ENCODE measurements around the gene CACNA1B. TPM values are rescaled to one million over a fixed set of nuclear protein-coding genes. Genes with fewer than 3 reads are reported as not detected.

The CACNA1B gene
- total RNA-seq, 6 experiments from 2014 or later: not detected

DNA sequence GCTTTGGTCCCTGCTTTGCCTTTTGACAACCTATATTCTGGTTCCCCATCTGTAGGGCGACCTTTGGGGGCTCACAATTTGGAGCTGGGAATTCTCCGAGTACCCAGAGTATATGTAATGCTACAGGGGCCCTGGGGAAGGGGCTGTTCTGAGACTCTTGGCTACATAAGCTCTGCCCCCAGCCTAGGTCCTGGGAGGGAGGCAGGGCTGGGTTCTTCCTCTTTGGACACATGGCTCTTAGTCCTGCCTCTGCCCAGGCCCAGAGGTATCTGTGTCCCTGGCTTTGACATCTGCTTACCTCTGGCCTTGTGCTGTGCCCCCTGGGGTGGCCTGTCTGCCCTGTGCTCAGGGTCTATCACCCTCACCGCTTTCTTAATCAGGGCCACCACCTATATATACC, 181.6 kb downstream of the CACNA1B start:
- Mint-ChIP-seq H3K36me3 (ENCODE audit: low read depth) (no peaks in the 10 kb centered on the region), H3K9me3 (peaks cover 61% of the 10 kb centered on the region), H3K4me1 (ENCODE audit: low read depth) (no peaks in the 10 kb centered on the region), H3K27ac (no peak overlapping the region), H3K27me3 (ENCODE audit: insufficient read depth) (peaks cover 3% of the 10 kb centered on the region), H3K4me3 (no peak overlapping the region)
- TF ChIP-seq, protein P1, sequence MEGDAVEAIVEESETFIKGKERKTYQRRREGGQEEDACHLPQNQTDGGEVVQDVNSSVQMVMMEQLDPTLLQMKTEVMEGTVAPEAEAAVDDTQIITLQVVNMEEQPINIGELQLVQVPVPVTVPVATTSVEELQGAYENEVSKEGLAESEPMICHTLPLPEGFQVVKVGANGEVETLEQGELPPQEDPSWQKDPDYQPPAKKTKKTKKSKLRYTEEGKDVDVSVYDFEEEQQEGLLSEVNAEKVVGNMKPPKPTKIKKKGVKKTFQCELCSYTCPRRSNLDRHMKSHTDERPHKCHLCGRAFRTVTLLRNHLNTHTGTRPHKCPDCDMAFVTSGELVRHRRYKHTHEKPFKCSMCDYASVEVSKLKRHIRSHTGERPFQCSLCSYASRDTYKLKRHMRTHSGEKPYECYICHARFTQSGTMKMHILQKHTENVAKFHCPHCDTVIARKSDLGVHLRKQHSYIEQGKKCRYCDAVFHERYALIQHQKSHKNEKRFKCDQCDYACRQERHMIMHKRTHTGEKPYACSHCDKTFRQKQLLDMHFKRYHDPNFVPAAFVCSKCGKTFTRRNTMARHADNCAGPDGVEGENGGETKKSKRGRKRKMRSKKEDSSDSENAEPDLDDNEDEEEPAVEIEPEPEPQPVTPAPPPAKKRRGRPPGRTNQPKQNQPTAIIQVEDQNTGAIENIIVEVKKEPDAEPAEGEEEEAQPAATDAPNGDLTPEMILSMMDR (IDR thresholded peaks at IDR 0.05): no peak
- no peak for DNase-seq

GRCh38 chr9:138060365-138060764, 182.8 kb downstream of the CACNA1B start:
- no peak overlapping the region for H3K4me3 Mint-ChIP-seq
- peaks cover 61% of the 10 kb centered on the region for H3K9me3 Mint-ChIP-seq
- no peak for DNase-seq
- no peak overlapping the region for H3K27ac Mint-ChIP-seq
- TF ChIP-seq, protein P1 (IDR thresholded peaks at IDR 0.05): no peak
- H3K4me1 Mint-ChIP-seq (ENCODE audit: low read depth): no peaks in the 10 kb centered on the region
- H3K27me3 Mint-ChIP-seq (ENCODE audit: insufficient read depth): peaks cover 5% of the 10 kb centered on the region
- no peaks in the 10 kb centered on the region for H3K36me3 Mint-ChIP-seq (ENCODE audit: low read depth)

DNA sequence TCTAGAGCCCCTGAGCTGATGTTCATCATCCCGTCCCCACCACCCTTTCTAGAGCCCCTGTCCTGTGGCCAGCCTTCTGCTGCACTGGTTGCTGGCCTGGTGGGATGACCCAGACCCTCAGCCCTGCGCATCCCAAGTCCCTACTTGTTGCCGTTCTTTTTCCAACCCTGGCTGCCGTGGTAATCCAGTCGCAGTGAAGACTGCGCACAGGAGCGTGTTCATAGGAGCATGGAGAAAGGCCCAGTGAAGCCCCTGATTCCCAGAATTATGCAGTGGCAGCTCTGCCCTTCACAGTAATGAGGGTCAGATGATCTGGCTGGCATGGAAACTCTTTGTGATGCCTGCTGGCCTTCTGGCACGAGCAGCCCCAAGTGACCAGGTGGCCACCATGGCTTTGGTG, 183.3 kb downstream of the CACNA1B start:
- no peak for DNase-seq
- Mint-ChIP-seq H3K4me3 (no peak overlapping the region), H3K4me1 (ENCODE audit: low read depth) (no peaks in the 10 kb centered on the region), H3K27ac (no peak overlapping the region), H3K27me3 (ENCODE audit: insufficient read depth) (peaks cover 5% of the 10 kb centered on the region), H3K36me3 (ENCODE audit: low read depth) (no peaks in the 10 kb centered on the region), H3K9me3 (peaks cover 66% of the 10 kb centered on the region)
- TF ChIP-seq, protein P1 (IDR thresholded peaks at IDR 0.05): no peak

DNA sequence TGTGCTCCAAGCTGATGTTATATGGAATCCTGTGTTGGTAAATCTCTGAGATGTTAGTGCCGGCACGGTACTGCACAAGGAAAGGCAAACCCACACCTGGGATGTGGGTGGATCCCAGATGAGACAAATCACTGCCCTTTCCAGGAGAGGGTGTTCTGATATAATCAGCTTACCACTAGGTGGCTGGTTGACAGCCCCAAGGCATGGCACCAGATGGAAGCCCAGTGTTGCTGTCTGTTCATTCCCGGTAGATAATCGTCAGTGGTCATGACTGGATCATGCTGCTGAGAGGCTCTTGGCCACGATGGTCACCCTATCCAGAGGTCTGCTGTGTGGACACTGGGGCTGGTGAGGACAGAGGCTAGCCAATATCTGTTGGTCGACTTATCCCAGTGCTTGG, 184.0 kb downstream of the CACNA1B start:
- Mint-ChIP-seq H3K4me3 (no peak overlapping the region), H3K27me3 (ENCODE audit: insufficient read depth) (peaks cover 4% of the 10 kb centered on the region; the same call in 1 of the 2 replicates), H3K4me1 (ENCODE audit: low read depth) (no peaks in the 10 kb centered on the region), H3K36me3 (ENCODE audit: low read depth) (no peaks in the 10 kb centered on the region), H3K9me3 (peaks cover 66% of the 10 kb centered on the region), H3K27ac (no peak overlapping the region)
- TF ChIP-seq, protein P1 (IDR thresholded peaks at IDR 0.05): no peak
- DNase-seq: no peak

DNA sequence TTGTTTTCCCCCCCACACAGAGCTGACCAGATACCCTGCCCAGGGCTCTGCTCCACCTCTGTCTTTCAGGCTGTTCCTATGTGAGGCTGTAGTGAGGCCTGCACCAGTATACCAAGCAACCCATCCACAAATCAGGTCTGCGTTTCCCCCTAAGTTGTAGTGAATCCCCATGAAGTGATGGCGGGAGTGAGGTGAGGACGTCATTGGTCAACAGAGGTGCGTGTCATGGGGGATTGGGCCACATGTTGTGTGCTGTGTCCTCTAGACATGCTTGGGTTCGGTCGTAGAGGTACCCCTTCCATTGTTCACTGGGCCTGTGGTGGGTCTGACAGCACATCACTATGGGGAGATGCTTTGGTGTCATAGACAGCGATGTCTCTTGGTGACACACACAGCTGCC, 184.6 kb downstream of the CACNA1B start:
- no peaks in the 10 kb centered on the region for H3K4me1 Mint-ChIP-seq (ENCODE audit: low read depth)
- no peaks in the 10 kb centered on the region for H3K36me3 Mint-ChIP-seq (ENCODE audit: low read depth)
- H3K27me3 Mint-ChIP-seq (ENCODE audit: insufficient read depth): peaks cover 4% of the 10 kb centered on the region; the same call in 1 of the 2 replicates
- peaks cover 65% of the 10 kb centered on the region for H3K9me3 Mint-ChIP-seq
- H3K4me3 Mint-ChIP-seq: no peak overlapping the region
- TF ChIP-seq, protein P1 (IDR thresholded peaks at IDR 0.05): no peak
- no peak for DNase-seq
- no peak overlapping the region for H3K27ac Mint-ChIP-seq

- no peak for DNase-seq
- Mint-ChIP-seq H3K27me3 (ENCODE audit: insufficient read depth) (peaks cover 4% of the 10 kb centered on the region; the same call in 1 of the 2 replicates), H3K4me1 (ENCODE audit: low read depth) (no peaks in the 10 kb centered on the region), H3K4me3 (no peak overlapping the region), H3K27ac (no peak overlapping the region), H3K9me3 (peaks cover 57% of the 10 kb centered on the region), H3K36me3 (ENCODE audit: low read depth) (no peaks in the 10 kb centered on the region)
- TF ChIP-seq, protein P1 (IDR thresholded peaks at IDR 0.05): no peak
These were observed 185.5 kb downstream of the CACNA1B start for GRCh38 chr9:138063033-138063432.

All from HFFc6 (cell line).